IMR-90 (cell line): Measurements from ENCODE around the gene GRB14. TPM values are rescaled to one million over a fixed set of nuclear protein-coding genes. Genes with fewer than 3 reads are reported as not detected.

Experiments used
- ATAC-seq: fragments of 200-7000 bp; cut with Tn5 transposase; 2 replicates; pipeline ENCODE4 v1.9.1; 2020; ENCODE audit warnings: low read depth, mild to moderate bottlenecking, moderate library complexity
- BruUV-seq: library from RNA; stranded (reverse); fragments of 400-500 nt; replicated peaks from 2 replicates; lab custom pipeline; 2021; lab: Mats Ljungman, UMichigan
- CTCF ChIA-PET: fragments of 300-600 bp; formaldehyde crosslinking; extraction: SDS; loops from one replicate; lab custom pipeline; 2021; ENCODE audit warnings: antibody characterized with exemption; lab: Yijun Ruan, JAX
- POLR2A ChIA-PET: fragments of 300-600 bp; sonication (Branson Sonifier 250); formaldehyde crosslinking; loops from one replicate; lab custom pipeline; 2022; ENCODE audit warnings: antibody characterized with exemption; ENCODE audit not compliant: unreplicated experiment; lab: Charles Lee
- DNase-seq: peaks from one replicate; pipeline ENCODE4 v3.0.0; 2013
- H2AFZ ChIP-seq: replicated peaks from 2 replicates; pipeline ENCODE3; 2013; ENCODE audit warnings: low read length, mild to moderate bottlenecking; ENCODE audit not compliant: poor library complexity
- H2AK5ac ChIP-seq: 2 replicates; pipeline ENCODE4 v1.6.1; 2013; ENCODE audit warnings: low read depth, low read length, inconsistent platforms
- H2AK9ac ChIP-seq: replicated peaks from 2 replicates; pipeline ENCODE3; 2013; ENCODE audit warnings: mild to moderate bottlenecking, low read depth, low read length, moderate library complexity; ENCODE audit not compliant: poor library complexity
- H2BK120ac ChIP-seq: 2 replicates; pipeline ENCODE4 v1.6.1; 2013; ENCODE audit warnings: low read depth, low read length, inconsistent platforms
- H2BK15ac ChIP-seq: 3 replicates; pipeline ENCODE4 v1.6.1; 2013; ENCODE audit warnings: low read depth, low read length, inconsistent platforms
- H2BK20ac ChIP-seq: 2 replicates; pipeline ENCODE4 v1.6.1; 2013; ENCODE audit warnings: low read depth, mild to moderate bottlenecking, inconsistent platforms, low read length, moderate library complexity
- H2BK5ac ChIP-seq: 2 replicates; pipeline ENCODE4 v1.6.1; 2013; ENCODE audit warnings: mild to moderate bottlenecking, low read depth, low read length, inconsistent platforms; ENCODE audit not compliant: poor library complexity, severe bottlenecking
- H3K14ac ChIP-seq: replicated peaks from 2 replicates; pipeline ENCODE4 v1.6.1; 2013; ENCODE audit warnings: low read depth, low read length, inconsistent platforms
- H3K18ac ChIP-seq: 2 replicates; pipeline ENCODE4 v1.6.1; 2013; ENCODE audit warnings: low read depth, low read length, control low read depth
- H3K23ac ChIP-seq: 2 replicates; pipeline ENCODE4 v1.6.1; 2013; ENCODE audit warnings: low read depth, low read length, inconsistent platforms
- H3K27ac ChIP-seq: 2 replicates; pipeline ENCODE4 v1.5.1; 2013; ENCODE audit warnings: mild to moderate bottlenecking, control low read depth, low read length; ENCODE audit not compliant: insufficient read depth
- H3K27me3 ChIP-seq: 2 replicates; pipeline ENCODE4 v1.6.1; 2013; ENCODE audit warnings: low read length; ENCODE audit not compliant: control insufficient read depth, insufficient read depth
- H3K36me3 ChIP-seq: 2 replicates; pipeline ENCODE4 v1.6.1; 2013; ENCODE audit warnings: low read length, mixed read lengths; ENCODE audit not compliant: control insufficient read depth, insufficient read depth
- H3K4ac ChIP-seq: 2 replicates; pipeline ENCODE4 v1.6.1; 2013; ENCODE audit warnings: low read depth, low read length, inconsistent platforms
- H3K4me1 ChIP-seq: 2 replicates; pipeline ENCODE4 v1.6.1; 2013; ENCODE audit warnings: low read length, mixed read lengths; ENCODE audit not compliant: control insufficient read depth, insufficient read depth
- H3K4me2 ChIP-seq: 2 replicates; pipeline ENCODE4 v1.6.1; 2013; ENCODE audit warnings: low read depth, mild to moderate bottlenecking, control low read depth, low read length, moderate library complexity
- H3K4me3 ChIP-seq: 2 replicates; pipeline ENCODE4 v1.5.1; 2013; ENCODE audit warnings: low read depth, mild to moderate bottlenecking, control low read depth, low read length, moderate library complexity; ENCODE audit not compliant: insufficient read depth
- H3K56ac ChIP-seq: 2 replicates; pipeline ENCODE4 v1.6.1; 2013; ENCODE audit warnings: low read length, inconsistent platforms; ENCODE audit not compliant: insufficient read depth; ENCODE audit errors: extremely low read depth
- H3K79me1 ChIP-seq, 2 experiments: 2 replicates each; pipeline ENCODE4 v1.6.1; 2013; ENCODE audit warnings: low read length in 2 of 2, inconsistent platforms in 1 of 2, low read depth in 1 of 2
- H3K9ac ChIP-seq: 2 replicates; pipeline ENCODE4 v1.6.1; 2013; ENCODE audit warnings: low read depth, low read length, control low read depth
- H3K9me1 ChIP-seq: 2 replicates; pipeline ENCODE4 v1.6.1; 2013; ENCODE audit warnings: low read length, inconsistent platforms; ENCODE audit not compliant: insufficient read depth
- H3K9me3 ChIP-seq: 2 replicates; pipeline ENCODE4 v1.6.1; 2013; ENCODE audit warnings: low read length; ENCODE audit not compliant: control insufficient read depth, insufficient read depth
- H4K20me1 ChIP-seq: 2 replicates; pipeline ENCODE4 v1.6.1; 2013; ENCODE audit warnings: low read length, inconsistent platforms; ENCODE audit not compliant: insufficient read depth
- H4K5ac ChIP-seq: 2 replicates; pipeline ENCODE4 v1.6.1; 2013; ENCODE audit warnings: mild to moderate bottlenecking, low read depth, low read length, control low read depth
- H4K8ac ChIP-seq, 2 experiments: 2 replicates each; pipeline ENCODE4 v1.6.1; 2013; ENCODE audit warnings: low read depth in 2 of 2, low read length in 2 of 2, control low read depth in 1 of 2, inconsistent platforms in 1 of 2
- H4K91ac ChIP-seq: 2 replicates; pipeline ENCODE4 v1.6.1; 2013; ENCODE audit warnings: low read depth, low read length, inconsistent platforms; ENCODE audit not compliant: insufficient read depth
- BHLHE40 ChIP-seq: fragments of 150-350 bp; IDR thresholded peaks from 2 replicates; pipeline ENCODE4 v1.6.1; 2016; ENCODE audit warnings: mild to moderate bottlenecking, low read depth, low read length
- CEBPB ChIP-seq: IDR thresholded peaks from 2 replicates; pipeline ENCODE4 v1.6.1; 2012; ENCODE audit warnings: low read depth, low read length, improper control_type of control experiment
- CHD1 ChIP-seq: IDR thresholded peaks from 2 replicates; pipeline ENCODE4 v1.6.1; 2012; ENCODE audit warnings: low read depth, low read length, improper control_type of control experiment
- POLR2A ChIP-seq: IDR thresholded peaks from 2 replicates; pipeline ENCODE4 v1.6.1; 2012; ENCODE audit warnings: mild to moderate bottlenecking, low read depth, low read length
- RCOR1 ChIP-seq: IDR thresholded peaks from 2 replicates; pipeline ENCODE4 v1.6.1; 2012; ENCODE audit warnings: mild to moderate bottlenecking, low read length, improper control_type of control experiment; ENCODE audit not compliant: insufficient replicate concordance
- RFX5 ChIP-seq: IDR thresholded peaks from 2 replicates; pipeline ENCODE4 v1.8.0; 2012; ENCODE audit warnings: low read depth, mild to moderate bottlenecking, low read length, moderate library complexity
- SMC3 ChIP-seq: fragments of 150-350 bp; IDR thresholded peaks from 2 replicates; pipeline ENCODE4 v1.6.1; 2016; ENCODE audit warnings: low read depth, mild to moderate bottlenecking, antibody characterized with exemption, low read length, moderate library complexity
- WGBS, 2 experiments: methylation state at CpG; one replicate each; pipeline versions ENCODE4 v1.1.5 to v1.1.7; 2013; ENCODE audit warnings: missing lambda C conversion rate in 2 of 2; ENCODE audit not compliant: insufficient read length in 1 of 2; ENCODE audit errors: extremely low coverage in 2 of 2; 5-methylcytosine and 5-hydroxymethylcytosine counted together
- dilution Hi-C: fragments of 300-500 bp; cut with HindIII; formaldehyde crosslinking; loops from one replicate; pipeline ENCODE4 v1.14.3; 2018; ENCODE audit warnings: low sequenced_read_pairs; ENCODE audit not compliant: unreplicated experiment
- in situ Hi-C: fragments of 300-500 bp; cut with MboI; formaldehyde crosslinking; loops from 3 replicates; pipeline ENCODE4 v1.14.3; 2019; ENCODE audit warnings: low sequenced_read_pairs, inconsistent platforms, mixed read lengths
- intact Hi-C: fragments of 100-400 bp; cut with micrococcal nuclease; formaldehyde crosslinking; loops from 2 replicates; pipeline ENCODE4 v1.10.0; 2022
- polyA plus RNA-seq, 3 experiments: library from polyadenylated mRNA; depleted of rRNA; stranded (reverse); fragments of >200 nt; gene quantifications; 2 replicates each; pipeline ENCODE4 v1.2.3, GENCODE V29; 2012; ENCODE audit warnings: low replicate concordance in 1 of 3
- total RNA-seq: library from RNA; depleted of rRNA; stranded (reverse); fragments of >200 nt; gene quantifications from 2 replicates; pipeline ENCODE4 v1.2.3, GENCODE V29; 2012
- TF ChIP-seq, protein P1 (sequence below): fragments of 150-350 bp; IDR thresholded peaks from 2 replicates; pipeline ENCODE4 v1.6.1; 2017; ENCODE audit warnings: mild to moderate bottlenecking, antibody characterized with exemption, low read length, low read depth

GRB14 gene
- total and polyA plus RNA-seq, 2 of the 4 experiments (the other 2 are of a cell fraction): not detected

DNA sequence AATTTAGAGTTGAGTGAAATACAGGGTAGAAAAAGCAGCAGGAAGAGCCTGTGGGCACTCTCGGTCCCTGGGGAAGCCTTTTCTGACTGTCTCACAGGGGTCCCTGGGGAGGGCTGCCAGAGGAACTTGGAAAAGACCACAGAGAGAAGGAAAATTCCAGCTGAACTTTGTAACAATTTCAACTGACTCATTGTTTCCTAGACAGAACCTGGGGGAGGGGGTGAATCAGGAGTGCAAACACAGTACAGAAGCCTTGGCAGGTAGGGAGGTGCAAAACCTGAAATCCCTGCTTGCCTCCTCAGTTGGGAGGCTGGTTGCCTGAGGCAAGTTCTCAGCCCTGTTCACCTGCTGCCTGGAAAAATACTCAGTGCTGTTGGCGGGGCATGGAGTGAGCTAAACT lies 106.8 kb downstream of the GRB14 start:
- Histone ChIP-seq H2BK5ac (no peak overlapping the region), H2AK9ac (no peak overlapping the region), H3K27me3 (no peaks in the 10 kb centered on the region), H2AFZ (no peak overlapping the region), H3K4me1 (no peaks in the 10 kb centered on the region), H4K5ac (no peak overlapping the region), H3K79me1 (no peaks in the 10 kb centered on the region), H3K23ac (no peak overlapping the region), H3K56ac (no peak overlapping the region), H3K36me3 (no peaks in the 10 kb centered on the region), H2BK120ac (no peak overlapping the region), H2BK20ac (no peak overlapping the region), H3K27ac (no peak overlapping the region), H3K14ac (no peak overlapping the region), H4K20me1 (no peaks in the 10 kb centered on the region), H3K9me1 (no peaks in the 10 kb centered on the region), H4K8ac (no peak overlapping the region), H2AK5ac (no peak overlapping the region), H3K18ac (no peak overlapping the region), H3K9me3 (peaks cover 2% of the 10 kb centered on the region; the same call in 1 of the 2 replicates), H3K9ac (no peak overlapping the region), H3K4me2 (no peak overlapping the region), H3K4me3 (no peak overlapping the region), H3K4ac (no peak overlapping the region), H2BK15ac (no peak overlapping the region), H4K91ac (no peak overlapping the region)
- dilution Hi-C loops: no loop called here
- BruUV-seq: no TSS peak
- intact Hi-C loops: no loop called here
- in situ Hi-C loops: no loop called here
- ChIA-PET CTCF (no interaction called here), POLR2A (no interaction called here)
- TF ChIP-seq, protein P1, sequence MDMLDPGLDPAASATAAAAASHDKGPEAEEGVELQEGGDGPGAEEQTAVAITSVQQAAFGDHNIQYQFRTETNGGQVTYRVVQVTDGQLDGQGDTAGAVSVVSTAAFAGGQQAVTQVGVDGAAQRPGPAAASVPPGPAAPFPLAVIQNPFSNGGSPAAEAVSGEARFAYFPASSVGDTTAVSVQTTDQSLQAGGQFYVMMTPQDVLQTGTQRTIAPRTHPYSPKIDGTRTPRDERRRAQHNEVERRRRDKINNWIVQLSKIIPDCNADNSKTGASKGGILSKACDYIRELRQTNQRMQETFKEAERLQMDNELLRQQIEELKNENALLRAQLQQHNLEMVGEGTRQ: no peak
- TF ChIP-seq CEBPB: no peak
- TF ChIP-seq BHLHE40: no peak
- no peak for TF ChIP-seq SMC3
- TF ChIP-seq RCOR1: no peak
- TF ChIP-seq POLR2A: no peak
- no peak for TF ChIP-seq RFX5
- no peak for TF ChIP-seq CHD1
- DNase-seq (no peak), ATAC-seq (no peak)
- no CpG with 5 or more reads among the region's 2 CpGs for WGBS, 2 experiments
